MG63 (cell line): ENCODE results near the gene ICA1. TPM values are rescaled to one million over a fixed set of nuclear protein-coding genes. Genes with fewer than 3 reads are reported as not detected.

ENCODE experiments used
- DNase-seq: peaks from one replicate; pipeline ENCODE4 v3.0.0-alpha.2; 2020
- H3K27me3 ChIP-seq: fragments of 250-450 bp; sonication (Bioruptor Pico); 2 replicates; pipeline ENCODE4 v1.5.1; 2020; ENCODE audit warnings: mild to moderate bottlenecking, moderate library complexity
- H3K36me3 ChIP-seq: fragments of 250-450 bp; sonication (Bioruptor Pico); 2 replicates; pipeline ENCODE4 v1.5.1; 2020; ENCODE audit warnings: mild to moderate bottlenecking, moderate library complexity
- H3K4me3 ChIP-seq: fragments of 250-450 bp; sonication (Bioruptor Pico); 2 replicates; pipeline ENCODE4 v1.5.1; 2020; ENCODE audit warnings: mild to moderate bottlenecking, moderate library complexity
- H3K9me3 ChIP-seq: fragments of 250-450 bp; sonication (Bioruptor Pico); 2 replicates; pipeline ENCODE4 v1.5.1; 2020; ENCODE audit warnings: mild to moderate bottlenecking, moderate library complexity
- total RNA-seq: library from RNA; depleted of rRNA; stranded (reverse); fragments of >200 nt; shearing (Covaris generic); gene quantifications from 2 replicates; pipeline ENCODE4 v1.2.3, GENCODE V29; 2014; ENCODE audit warnings: low replicate concordance

The ICA1 gene
- total RNA-seq, 1 experiment from 2014 or later, result not detected

DNA sequence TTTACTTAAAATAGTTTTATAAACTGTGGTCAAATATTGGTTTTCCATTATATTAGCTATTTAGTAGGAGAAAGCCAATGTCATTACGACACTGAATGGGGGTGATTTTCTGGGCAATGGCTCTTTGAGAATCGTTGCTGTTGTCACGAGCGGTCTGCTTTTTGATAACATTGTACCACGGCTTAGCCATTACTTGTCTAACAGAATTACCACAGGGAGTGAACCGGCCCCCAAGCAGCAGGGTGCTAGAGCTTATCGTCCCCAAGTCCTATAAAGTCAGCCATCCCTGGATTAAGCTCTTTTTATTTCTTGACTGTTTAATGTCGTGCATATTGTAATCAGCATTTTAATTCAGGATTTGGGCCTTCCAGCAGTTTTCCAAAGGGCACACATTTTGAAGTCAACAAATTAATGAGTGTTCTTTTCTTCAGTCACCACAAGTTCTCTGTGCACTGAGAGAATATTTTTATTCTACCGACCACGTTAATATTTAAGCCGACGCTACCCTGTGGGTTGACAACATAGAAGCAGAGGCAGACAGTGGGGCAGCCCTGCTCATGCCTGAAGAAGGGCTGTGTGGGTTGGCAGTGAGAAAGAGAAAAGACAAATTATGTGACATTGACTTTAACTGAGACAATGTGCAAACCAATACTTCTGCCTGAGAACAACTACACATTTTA lies 125.8 kb downstream of the ICA1 start:
- Histone ChIP-seq H3K9me3 (no peaks in the 10 kb centered on the region), H3K27me3 (no peaks in the 10 kb centered on the region), H3K36me3 (no peaks in the 10 kb centered on the region), H3K4me3 (no peak overlapping the region)
- no peak for DNase-seq

DNA sequence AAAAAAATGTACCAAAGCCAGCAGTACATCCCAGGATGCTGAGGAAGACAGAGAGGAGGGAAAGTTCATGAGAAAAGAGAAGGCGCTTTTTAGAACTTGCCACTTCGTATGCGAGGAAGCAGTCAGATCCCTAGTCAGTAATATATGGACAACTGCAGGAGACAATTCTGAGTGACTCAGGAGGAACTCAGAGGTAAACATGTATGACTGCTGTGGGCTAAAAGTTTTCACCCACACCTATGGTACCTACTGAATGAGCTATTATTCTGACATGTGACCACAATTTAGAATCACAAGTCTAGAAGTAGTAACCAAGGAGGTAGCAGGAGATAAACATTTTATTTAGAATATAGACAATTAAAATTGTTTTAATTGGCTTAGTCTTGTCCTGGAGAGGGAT lies 126.5 kb downstream of the ICA1 start:
- DNase-seq, result no peak
- no peak overlapping the region for H3K4me3 ChIP-seq
- H3K27me3 ChIP-seq, result no peaks in the 10 kb centered on the region

DNA sequence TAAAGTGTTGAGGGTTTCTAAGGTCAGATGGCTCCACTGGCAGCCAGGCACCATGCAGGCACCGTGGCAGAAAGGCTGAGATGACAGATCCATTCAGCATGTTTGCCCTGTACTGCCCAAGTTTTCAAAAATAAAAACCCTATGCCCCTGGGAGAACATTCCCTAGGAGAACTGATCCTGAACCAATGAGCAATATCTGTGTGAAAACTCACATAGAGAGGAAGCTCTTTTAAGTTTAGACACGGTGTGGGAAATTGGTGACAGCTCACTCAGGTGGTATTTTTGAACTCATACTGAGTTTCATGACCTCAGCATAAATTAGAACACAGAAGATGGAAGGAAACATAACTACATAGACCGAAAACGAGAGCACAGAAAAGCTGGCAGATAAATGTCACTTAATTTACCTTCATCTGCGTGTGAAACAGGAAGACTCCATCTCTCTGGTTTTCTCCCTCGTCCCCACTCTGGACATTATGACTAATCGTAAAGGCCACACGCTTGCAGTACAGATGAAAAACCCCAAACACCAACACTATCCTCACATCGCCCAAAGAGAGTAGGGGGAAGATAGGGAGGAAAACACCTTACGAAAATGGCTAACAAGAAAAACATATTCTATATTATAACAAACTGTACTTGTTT lies 127.8 kb downstream of the ICA1 start:
- H3K4me3 ChIP-seq, result no peak overlapping the region
- no peaks in the 10 kb centered on the region for H3K9me3 ChIP-seq
- no peaks in the 10 kb centered on the region for H3K27me3 ChIP-seq
- no peaks in the 10 kb centered on the region for H3K36me3 ChIP-seq
- DNase-seq, result no peak

More for the DNA sequence above, 126.5 kb downstream of the ICA1 start:
- H3K9me3 ChIP-seq, result no peaks in the 10 kb centered on the region
- no peaks in the 10 kb centered on the region for H3K36me3 ChIP-seq

DNA sequence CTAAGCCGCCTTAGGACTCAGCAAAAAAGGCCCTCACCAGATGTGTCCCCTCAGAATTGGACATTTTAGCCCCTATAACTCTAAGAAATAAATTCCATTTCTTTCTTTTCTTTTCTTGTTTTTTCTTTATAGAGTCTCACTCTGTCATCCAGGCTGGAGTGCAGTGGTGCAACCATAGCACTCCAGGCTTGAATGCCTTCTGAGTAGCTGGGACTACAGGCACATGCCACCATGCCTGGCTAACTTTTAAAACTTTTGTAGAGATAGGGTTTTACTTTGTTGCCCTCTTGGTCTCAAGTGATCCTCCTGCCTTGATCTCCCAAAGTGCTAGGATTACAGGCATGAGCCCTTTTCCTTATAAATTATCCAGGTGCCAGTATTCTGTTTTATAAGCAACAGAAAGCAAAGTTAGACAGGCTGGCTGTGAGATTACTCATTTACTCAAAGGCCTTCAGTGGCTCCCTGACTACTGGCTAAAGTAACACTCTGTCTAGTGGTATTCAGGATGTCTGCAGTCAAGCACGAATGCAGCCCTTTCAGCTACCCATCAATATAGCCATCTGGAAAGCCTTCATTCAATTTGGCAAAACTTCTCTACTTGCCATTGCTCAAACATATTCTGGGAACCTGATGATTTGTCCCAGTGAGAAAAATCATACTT lies 128.6 kb downstream of the ICA1 start:
- DNase-seq, result no peak
- H3K9me3 ChIP-seq, result no peaks in the 10 kb centered on the region
- H3K36me3 ChIP-seq, result no peaks in the 10 kb centered on the region
- H3K4me3 ChIP-seq, result no peak overlapping the region
- no peaks in the 10 kb centered on the region for H3K27me3 ChIP-seq

DNA sequence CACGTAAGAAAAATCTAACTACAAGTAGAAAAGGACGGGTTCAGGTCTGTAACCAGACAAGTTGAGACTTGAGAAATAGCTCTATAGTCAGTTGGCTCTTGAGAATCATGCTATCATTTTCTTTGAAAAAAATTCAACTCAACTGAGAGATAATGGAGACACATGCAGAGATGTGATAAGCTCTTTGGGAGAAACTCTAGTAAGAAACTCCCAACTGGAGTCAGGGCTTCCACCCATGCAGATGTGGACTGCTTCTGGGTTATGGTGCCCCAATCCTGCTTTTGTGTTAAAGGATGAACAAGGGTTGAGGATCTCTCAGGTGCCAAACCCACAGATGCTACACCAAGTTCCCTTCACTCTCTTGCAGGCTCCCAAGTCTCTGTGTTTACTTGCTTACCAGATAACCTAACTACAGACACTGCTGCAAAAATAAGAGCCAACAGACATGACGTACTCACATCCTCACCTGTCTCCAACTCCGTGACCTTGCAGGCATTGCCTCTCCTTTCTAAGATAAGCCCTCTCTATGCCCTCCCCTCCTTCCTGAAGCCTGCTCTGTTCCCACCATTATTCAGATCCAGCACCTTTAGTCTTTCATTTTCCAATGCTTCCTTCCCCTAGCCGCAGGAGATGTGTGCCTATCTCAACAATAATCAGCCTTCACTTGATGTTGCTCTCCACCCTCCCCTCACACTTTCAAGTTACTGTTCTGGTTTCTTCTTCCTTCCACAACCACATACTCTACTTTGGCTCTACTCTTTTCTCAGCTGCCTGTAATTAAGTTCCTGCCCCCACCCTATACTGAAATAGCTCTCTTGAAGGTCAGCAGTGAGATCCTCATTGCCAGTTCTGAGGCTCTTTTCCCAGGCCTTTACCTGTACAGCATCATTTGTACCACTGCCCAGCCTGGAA lies 130.0 kb downstream of the ICA1 start:
- H3K9me3 ChIP-seq, result no peaks in the 10 kb centered on the region
- H3K27me3 ChIP-seq, result no peaks in the 10 kb centered on the region
- H3K36me3 ChIP-seq, result no peaks in the 10 kb centered on the region
- DNase-seq, result no peak
- H3K4me3 ChIP-seq, result no peak overlapping the region

DNA sequence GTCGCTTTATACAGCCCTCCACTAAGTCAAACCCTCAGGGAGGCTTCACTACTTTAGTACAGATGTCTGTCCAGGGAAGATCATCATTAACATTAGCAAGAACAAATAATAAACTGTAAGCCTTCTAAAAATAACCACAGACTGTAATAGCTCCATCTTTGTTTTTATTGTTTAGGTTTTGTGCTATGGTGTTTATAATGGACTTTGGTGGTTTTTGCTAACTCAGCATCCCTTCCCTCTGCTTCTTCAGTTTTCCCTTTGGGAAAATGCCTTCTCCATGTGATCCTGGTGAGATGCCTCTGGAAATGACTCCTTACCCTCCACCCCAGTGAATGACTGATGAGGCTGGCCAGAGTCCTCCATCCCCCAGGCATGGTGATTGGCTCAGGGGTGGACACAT lies 131.3 kb downstream of the ICA1 start:
- no peaks in the 10 kb centered on the region for H3K36me3 ChIP-seq
- no peak for DNase-seq
- H3K27me3 ChIP-seq, result no peaks in the 10 kb centered on the region
- no peaks in the 10 kb centered on the region for H3K9me3 ChIP-seq
- H3K4me3 ChIP-seq, result no peak overlapping the region

DNA sequence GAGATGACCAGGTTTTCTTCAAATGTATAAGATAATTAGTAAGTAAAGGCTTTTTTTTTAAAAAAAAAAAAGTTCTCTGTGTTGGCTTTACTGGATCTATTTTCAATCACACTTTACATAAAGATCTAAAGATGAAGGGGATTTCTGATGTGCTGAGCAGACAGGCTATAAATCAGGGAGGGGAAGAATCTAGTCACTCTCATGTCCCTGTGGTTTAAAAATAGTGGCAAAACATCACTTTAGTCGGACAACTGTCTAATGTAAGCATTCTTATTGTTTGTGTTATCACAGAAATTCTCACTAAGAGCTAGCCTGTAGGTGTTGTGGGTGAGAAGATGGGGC lies 132.7 kb downstream of the ICA1 start:
- no peaks in the 10 kb centered on the region for H3K27me3 ChIP-seq
- DNase-seq, result no peak
- H3K9me3 ChIP-seq, result no peaks in the 10 kb centered on the region
- no peak overlapping the region for H3K4me3 ChIP-seq
- H3K36me3 ChIP-seq, result no peaks in the 10 kb centered on the region

DNA sequence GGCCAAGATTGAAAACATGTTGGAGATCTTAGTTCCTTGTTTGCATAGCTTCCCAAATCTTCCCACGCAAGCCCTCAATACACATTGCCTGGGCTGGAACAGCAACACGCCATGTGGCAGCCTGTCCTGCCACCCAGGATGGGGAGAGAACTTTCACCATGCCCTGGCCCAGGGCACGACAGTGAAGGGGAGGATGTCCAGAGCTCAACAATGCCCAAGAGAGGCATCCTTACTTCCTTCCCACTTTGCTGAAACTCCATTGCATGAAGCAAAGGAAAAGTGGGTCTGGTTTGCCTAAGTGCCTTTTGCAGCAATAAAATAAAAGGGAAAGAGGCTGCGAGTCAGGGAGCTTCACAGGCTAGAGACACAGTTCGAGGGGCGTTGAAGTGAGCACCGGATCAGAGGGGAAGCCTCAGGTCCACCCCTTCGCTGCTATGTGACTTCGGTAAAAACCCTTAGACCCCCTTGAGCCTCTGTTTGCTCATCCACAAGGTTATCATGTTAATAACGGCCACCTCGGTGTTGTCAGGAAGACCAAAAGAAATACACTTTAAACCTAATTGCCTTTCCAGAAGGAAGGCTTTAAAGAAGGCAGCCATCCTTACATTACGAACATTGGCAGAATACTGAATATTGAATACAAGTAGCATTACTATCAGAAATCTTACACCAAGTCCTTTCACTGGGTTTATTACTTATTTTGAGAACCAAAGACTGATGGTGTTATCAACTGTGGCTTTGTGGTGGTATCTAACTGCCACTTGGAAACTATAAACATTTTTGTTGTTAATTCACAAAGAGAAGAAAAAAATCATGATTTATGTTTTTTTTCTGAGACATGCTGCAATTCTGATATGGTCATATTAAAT lies 133.3 kb downstream of the ICA1 start:
- Histone ChIP-seq H3K9me3 (no peaks in the 10 kb centered on the region), H3K4me3 (no peak overlapping the region), H3K36me3 (no peaks in the 10 kb centered on the region), H3K27me3 (no peaks in the 10 kb centered on the region)
- no peak for DNase-seq

DNA sequence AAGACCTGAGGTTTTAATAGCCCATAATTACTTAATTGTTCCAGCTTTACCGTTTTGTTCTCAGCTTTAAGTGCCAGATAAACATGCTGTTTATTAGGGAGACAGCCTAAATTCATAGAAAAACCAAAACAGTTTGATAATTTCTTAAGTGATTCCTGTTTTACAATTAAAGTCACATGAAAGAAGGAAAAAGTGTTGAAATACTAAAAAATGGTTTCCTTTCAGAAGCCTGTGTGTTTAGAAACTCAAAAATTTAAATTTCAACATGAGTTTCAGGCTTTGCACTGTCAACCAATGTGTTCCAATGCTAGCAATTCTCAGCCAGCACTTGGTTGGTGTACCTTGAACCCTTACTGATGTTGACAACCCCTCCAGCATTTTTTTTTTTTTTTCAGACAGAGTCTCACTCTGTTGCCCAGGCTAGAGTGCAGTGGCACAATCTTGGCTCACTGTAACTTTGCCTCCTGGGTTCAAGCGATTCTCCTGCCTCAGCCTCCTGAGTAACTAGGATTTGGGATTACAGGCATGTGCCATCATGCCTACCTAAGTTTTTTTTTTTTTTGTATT lies 135.3 kb downstream of the ICA1 start:
- Histone ChIP-seq H3K4me3 (no peak overlapping the region), H3K27me3 (no peaks in the 10 kb centered on the region), H3K36me3 (no peaks in the 10 kb centered on the region), H3K9me3 (no peaks in the 10 kb centered on the region)
- no peak for DNase-seq

DNA sequence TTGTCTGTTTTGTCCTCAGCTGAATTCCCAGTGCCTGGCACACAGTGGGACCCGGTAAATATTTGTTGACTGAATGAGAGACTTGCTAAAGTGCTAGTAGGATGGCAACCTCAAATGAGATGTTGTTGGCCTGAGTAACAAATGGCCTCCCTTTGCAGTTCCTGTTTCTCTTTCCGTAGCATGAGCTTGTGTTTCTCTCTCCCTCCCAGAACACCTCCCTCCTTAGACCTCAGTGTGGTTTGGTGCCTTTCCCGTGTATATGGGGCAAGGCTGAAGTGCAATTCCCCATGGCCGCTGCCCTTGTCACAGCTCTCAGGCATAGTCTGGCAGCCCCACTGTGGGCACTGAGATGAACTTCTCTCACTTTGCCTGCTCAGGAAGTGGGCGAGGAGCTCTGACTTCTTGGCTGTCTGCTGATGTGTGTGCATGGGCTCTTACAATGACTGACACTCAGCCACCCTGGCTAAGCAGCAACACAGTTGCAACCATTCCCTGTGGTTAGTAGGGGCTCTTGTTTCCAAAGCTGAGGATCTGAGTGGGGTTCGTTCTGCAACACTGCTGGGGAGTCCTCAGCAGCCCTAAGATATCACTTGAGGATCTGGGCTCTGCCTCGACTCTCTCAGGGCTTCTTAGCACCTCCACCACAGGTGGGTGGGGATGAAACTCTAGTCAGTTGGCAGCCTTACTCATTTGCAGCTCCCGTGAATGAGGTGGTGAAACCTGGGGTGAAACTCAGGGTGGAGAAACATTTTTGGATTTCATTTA lies 136.1 kb downstream of the ICA1 start:
- Histone ChIP-seq H3K9me3 (no peaks in the 10 kb centered on the region), H3K27me3 (no peaks in the 10 kb centered on the region), H3K36me3 (no peaks in the 10 kb centered on the region), H3K4me3 (no peak overlapping the region)
- DNase-seq, result no peak

DNA sequence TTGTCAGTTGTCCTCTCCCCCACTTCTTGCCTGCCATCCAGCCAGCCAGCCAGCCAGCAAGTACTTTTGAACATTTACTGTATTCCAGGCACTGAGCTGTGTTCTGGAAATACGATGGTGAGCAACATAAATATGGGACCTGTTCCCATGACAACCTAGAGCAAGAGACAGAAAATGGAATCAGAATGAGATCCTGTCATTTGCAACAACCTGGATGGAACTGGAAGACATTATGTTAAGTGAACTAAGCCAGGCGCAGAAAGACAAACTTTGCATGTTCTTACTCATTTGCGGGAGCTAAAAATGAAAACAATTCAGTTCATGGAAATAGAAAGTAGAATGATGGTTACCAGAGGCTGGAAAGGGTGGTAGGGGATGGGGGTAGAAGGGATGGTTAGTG lies 140.7 kb downstream of the ICA1 start:
- H3K4me3 ChIP-seq, result no peak overlapping the region
- H3K9me3 ChIP-seq, result no peaks in the 10 kb centered on the region
- H3K27me3 ChIP-seq, result no peaks in the 10 kb centered on the region
- DNase-seq, result no peak
- H3K36me3 ChIP-seq, result no peaks in the 10 kb centered on the region

DNA sequence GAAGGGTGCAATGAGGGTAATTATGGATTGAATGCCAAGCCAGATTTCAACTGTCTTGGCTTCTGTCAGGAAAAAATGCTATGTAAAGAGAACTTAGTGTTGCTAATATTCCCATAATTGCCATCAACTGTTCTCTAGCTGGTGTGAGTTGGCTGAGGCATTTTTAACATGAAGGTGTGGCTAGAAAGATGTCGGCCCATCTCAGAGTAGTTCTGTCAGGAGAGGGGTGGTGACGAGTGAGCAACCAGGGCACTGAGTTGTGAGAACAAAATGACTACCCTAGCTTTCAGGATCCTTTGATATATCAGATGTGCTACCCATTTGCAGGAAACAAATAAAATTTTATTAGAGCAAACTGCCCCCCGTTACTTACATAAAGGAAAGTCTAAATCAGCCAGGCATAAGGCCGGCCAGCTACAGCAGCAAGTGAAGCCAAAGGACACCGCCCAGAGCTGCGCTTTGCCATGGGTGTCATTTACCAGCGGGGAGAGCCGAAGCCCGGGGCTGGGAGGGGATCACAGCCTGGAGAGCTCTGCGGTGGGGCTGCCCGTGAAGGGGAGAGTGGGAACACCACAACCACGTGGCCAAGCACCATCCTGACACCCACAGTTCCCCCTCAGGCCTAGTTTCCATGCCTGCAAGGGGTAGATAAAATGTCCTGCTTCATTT lies 141.4 kb downstream of the ICA1 start:
- Histone ChIP-seq H3K4me3 (no peak overlapping the region), H3K36me3 (no peaks in the 10 kb centered on the region), H3K9me3 (no peaks in the 10 kb centered on the region), H3K27me3 (no peaks in the 10 kb centered on the region)
- DNase-seq, result no peak

DNA sequence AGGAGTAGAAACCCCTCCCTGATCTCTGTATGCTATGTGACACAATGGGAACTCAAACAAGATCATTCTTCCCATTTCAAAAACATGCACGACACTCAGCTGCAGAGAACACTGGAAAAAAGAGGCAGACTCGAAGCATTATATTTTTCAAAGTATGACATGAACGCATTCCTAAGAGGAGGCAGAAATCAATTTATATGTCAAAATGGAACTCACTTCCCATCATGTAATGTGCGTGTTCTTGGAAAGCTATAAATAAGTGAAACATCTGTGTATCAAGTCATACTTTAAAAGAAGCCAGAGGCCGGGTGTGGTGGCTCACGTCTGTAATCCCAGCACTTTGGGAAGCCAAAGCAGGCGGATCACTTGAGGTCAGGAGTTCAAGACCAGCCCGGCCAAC lies 142.7 kb downstream of the ICA1 start:
- H3K36me3 ChIP-seq, result no peaks in the 10 kb centered on the region
- H3K27me3 ChIP-seq, result no peaks in the 10 kb centered on the region
- DNase-seq, result no peak
- no peaks in the 10 kb centered on the region for H3K9me3 ChIP-seq
- H3K4me3 ChIP-seq, result no peak overlapping the region

DNA sequence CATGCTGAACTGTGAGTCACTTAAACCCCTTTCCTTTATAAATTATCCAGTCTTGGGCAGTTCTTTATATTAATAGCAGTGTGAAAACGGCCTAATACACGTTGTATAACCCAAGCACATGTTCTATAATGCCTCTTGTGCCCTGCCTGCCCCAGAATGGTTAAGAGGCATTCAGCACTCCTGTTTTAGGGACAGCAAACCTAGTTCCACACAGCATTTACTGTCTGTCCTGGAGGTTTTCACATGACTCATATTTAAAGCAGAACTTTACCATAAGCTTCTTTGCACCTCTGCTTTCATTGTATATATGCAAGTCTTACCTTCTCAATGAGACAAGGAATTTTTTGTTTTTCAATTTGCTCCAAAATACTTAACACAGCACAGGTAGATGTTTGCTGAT lies 144.8 kb downstream of the ICA1 start:
- no peak for DNase-seq

More for the DNA sequence above, 144.8 kb downstream of the ICA1 start:
- Histone ChIP-seq H3K9me3 (no peaks in the 10 kb centered on the region), H3K36me3 (no peaks in the 10 kb centered on the region), H3K4me3 (no peak overlapping the region), H3K27me3 (no peaks in the 10 kb centered on the region)
